NCI-H1930 (cell line): ENCODE results near the gene NFIA.

Experiments
- DNase-seq, 2 experiments: peaks; one replicate each; lab custom pipeline; 2025; lab: John Stamatoyannopoulos, UW

Gene NFIA

GRCh38 chr1:61082311-61083012 is at the start of gene NFIA:
TSS of gene NFIA (plus strand) at chr1:61082561.
- DNase-seq, result peak; percentile 13 to 22

- DNase-seq, result no peak
These were observed 46.5 kb upstream of the NFIA start for GRCh38 chr1:61035880-61036279.

GRCh38 chr1:61042466-61043009 is 39.8 kb upstream of the NFIA start:
- DNase-seq, result no peak

GRCh38 chr1:61043010-61043820 is 39.1 kb upstream of the NFIA start:
- no peak for DNase-seq

- DNase-seq, result no peak
These were observed 35.9 kb upstream of the NFIA start for GRCh38 chr1:61046434-61046833.

GRCh38 chr1:61047061-61047460 is 35.3 kb upstream of the NFIA start:
- no peak for DNase-seq

- DNase-seq, result peak; percentile 75 to 79
These were observed 32.4 kb upstream of the NFIA start for GRCh38 chr1:61049850-61050540.

- DNase-seq, result peak in 1 of 2 experiments; percentile 54
These were observed 31.6 kb upstream of the NFIA start for GRCh38 chr1:61050541-61051442.

GRCh38 chr1:61051443-61051718 is 31.0 kb upstream of the NFIA start:
- no peak for DNase-seq

GRCh38 chr1:61051719-61052394 is 30.5 kb upstream of the NFIA start:
- DNase-seq, result no peak

- no peak for DNase-seq
These were observed 29.8 kb upstream of the NFIA start for GRCh38 chr1:61052395-61053225.

- no peak for DNase-seq
These were observed 29.1 kb upstream of the NFIA start for GRCh38 chr1:61053226-61053711.

- no peak for DNase-seq
These were observed 28.4 kb upstream of the NFIA start for GRCh38 chr1:61053712-61054600.

GRCh38 chr1:61054601-61054993 is 27.8 kb upstream of the NFIA start:
- no peak for DNase-seq

GRCh38 chr1:61055110-61055614 is 27.2 kb upstream of the NFIA start:
- no peak for DNase-seq

- no peak for DNase-seq
These were observed 26.2 kb upstream of the NFIA start for GRCh38 chr1:61056196-61056572.

- DNase-seq, result peak in 1 of 2 experiments; percentile 38
These were observed 25.6 kb upstream of the NFIA start for GRCh38 chr1:61056573-61057439.
